Naive thymus-derived CD4-positive, alpha-beta T cell (primary cell): ENCODE measurements around the gene GCLM. TPM values are rescaled to one million over a fixed set of nuclear protein-coding genes. Genes with fewer than 3 reads are reported as not detected.
"Not testable (repeated sequence)": the region's sequence is repeated elsewhere in the genome, so short reads cannot be mapped to it uniquely, and the experiment has no call there.

Experiments used
- ATAC-seq: fragments of 150-1000 bp; cut with Tn5 transposase; 2 replicates; pipeline ENCODE4 v1.10.0; 2021; ENCODE audit warnings: mild to moderate bottlenecking, moderate library complexity
- CTCF ChIA-PET: fragments of 350-600 bp; sonication (Branson Sonifier 250); formaldehyde crosslinking; loops from one replicate; lab custom pipeline; 2021; ENCODE audit warnings: antibody characterized with exemption; lab: Charles Lee
- POLR2A ChIA-PET: fragments of 350-600 bp; sonication (Branson Sonifier 250); formaldehyde crosslinking; loops from one replicate; lab custom pipeline; 2021; ENCODE audit warnings: antibody characterized with exemption, inconsistent platforms; lab: Charles Lee
- DNase-seq, 9 donors: peaks; one replicate each; pipeline versions ENCODE4 v3.0.0 to v3.0.0-alpha.2; 2020 to 2022; ENCODE audit warnings: mixed read lengths in 1 of 9
- H3K27ac ChIP-seq: one replicate; pipeline ENCODE4 v1.7.0; 2013; ENCODE audit warnings: mild to moderate bottlenecking, low read depth, low read length, moderate library complexity
- H3K27me3 ChIP-seq, 2 donors: one replicate each; pipeline ENCODE4 v1.7.0; 2013; ENCODE audit warnings: low read length in 2 of 2, mild to moderate bottlenecking in 2 of 2, moderate library complexity in 2 of 2; ENCODE audit not compliant: control insufficient read depth in 2 of 2, insufficient read depth in 2 of 2
- H3K36me3 ChIP-seq, 3 experiments: 1 replicate in 2 of 3; 2 replicates in 1 of 3; pipeline ENCODE4 v1.7.0; 2013; ENCODE audit warnings: low read length in 3 of 3, mild to moderate bottlenecking in 3 of 3, moderate library complexity in 1 of 3; ENCODE audit not compliant: insufficient read depth in 3 of 3, control insufficient read depth in 2 of 3
- H3K4me1 ChIP-seq, 2 donors: one replicate each; pipeline ENCODE4 v1.7.0; 2013; ENCODE audit warnings: low read length in 2 of 2, mild to moderate bottlenecking in 2 of 2, moderate library complexity in 1 of 2; ENCODE audit not compliant: control insufficient read depth in 2 of 2, insufficient read depth in 2 of 2
- H3K4me3 ChIP-seq: 2 replicates; pipeline ENCODE4 v1.7.0; 2013; ENCODE audit warnings: mild to moderate bottlenecking, low read length
- H3K9me3 ChIP-seq, 3 experiments: 1 replicate in 2 of 3; 2 replicates in 1 of 3; pipeline ENCODE4 v1.7.0; 2013; ENCODE audit warnings: low read length in 3 of 3; ENCODE audit not compliant: control insufficient read depth in 2 of 3
- H3K27ac Mint-ChIP-seq, 9 donors: one replicate each; pipeline ENCODE4 v1.8.0; 2020 to 2022; ENCODE audit warnings: mixed read lengths in 9 of 9, mild to moderate bottlenecking in 8 of 9, moderate library complexity in 5 of 9, inconsistent platforms in 2 of 9
- H3K27me3 Mint-ChIP-seq, 5 donors: one replicate each; pipeline ENCODE4 v1.8.0; 2021 to 2022; ENCODE audit warnings: mixed read lengths in 5 of 5, mild to moderate bottlenecking in 1 of 5
- H3K36me3 Mint-ChIP-seq, 5 donors: one replicate each; pipeline ENCODE4 v1.8.0; 2020 to 2022; ENCODE audit warnings: mixed read lengths in 5 of 5, mild to moderate bottlenecking in 3 of 5, inconsistent platforms in 1 of 5
- H3K4me1 Mint-ChIP-seq, 7 donors: one replicate each; pipeline ENCODE4 v1.8.0; 2020 to 2022; ENCODE audit warnings: mixed read lengths in 7 of 7, mild to moderate bottlenecking in 3 of 7, inconsistent platforms in 1 of 7
- H3K4me3 Mint-ChIP-seq, 10 donors: one replicate each; pipeline ENCODE4 v1.8.0; 2020 to 2022; ENCODE audit warnings: mild to moderate bottlenecking in 10 of 10, mixed read lengths in 10 of 10, moderate library complexity in 6 of 10, inconsistent platforms in 2 of 10
- H3K9me3 Mint-ChIP-seq, 11 donors: one replicate each; pipeline ENCODE4 v1.8.0; 2020 to 2022; ENCODE audit warnings: mixed read lengths in 11 of 11, mild to moderate bottlenecking in 4 of 11, inconsistent platforms in 1 of 11, moderate library complexity in 1 of 11
- intact Hi-C, 2 donors: fragments of 100-400 bp; cut with micrococcal nuclease; formaldehyde crosslinking; loops; one replicate each; pipeline ENCODE4 v1.15.1; 2023
- polyA plus RNA-seq, 2 donors: library from polyadenylated mRNA; unstranded; fragments of 300-500 nt; fragmentation: Illumina TruSeq; gene quantifications; one replicate each; pipeline ENCODE4 v1.2.3, GENCODE V29; 2021
- total RNA-seq, 6 experiments: library from RNA in 5 of 6; stranded (reverse) in 5 of 6; gene quantifications; 1 replicate in 5 of 6; 2 replicates in 1 of 6; pipeline ENCODE4 v1.2.3 and lab custom pipeline; 2021 to 2026

The GCLM gene
- total and polyA plus RNA-seq, 7 experiments from 2014 or later = 6.4 to 23.8 (median 11.5) TPM

DNA sequence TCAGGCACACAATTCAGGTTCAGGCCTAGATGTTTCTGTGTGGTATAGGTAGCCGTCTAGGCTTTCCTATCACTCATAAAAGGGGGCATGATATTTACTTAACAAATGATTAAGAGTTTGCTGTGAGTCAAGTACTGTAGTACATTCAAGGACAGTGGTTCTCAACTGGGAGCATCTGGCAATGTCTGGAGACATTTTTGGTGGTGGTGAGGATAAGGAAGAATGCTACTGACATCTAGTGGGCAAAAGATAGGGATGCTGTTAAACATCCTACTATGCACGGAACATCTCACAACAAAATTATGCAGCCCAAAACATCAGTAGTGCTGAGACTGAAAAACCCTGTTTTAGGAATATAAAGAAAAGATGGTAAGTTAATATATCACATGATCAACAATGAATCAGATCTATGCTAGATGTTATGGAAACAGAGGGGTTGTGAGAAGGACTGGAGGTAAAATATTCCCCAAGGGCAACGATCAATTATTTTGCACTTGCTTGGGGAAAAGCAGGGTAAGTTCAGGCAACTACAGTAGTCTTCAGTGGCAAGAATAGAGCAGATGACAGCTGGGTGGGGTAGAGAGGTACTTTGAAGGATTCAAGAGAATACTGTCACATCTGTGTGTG, 35.1 kb downstream of the GCLM start:
- intact Hi-C loops = loop anchor here (1.0 to 10.0 kb wide), 7 partner anchors 27 to 1201 kb away; partner anchors contain the start of genes ALG14 (in 1 of the 2) and DR1 (in 1 of the 2)
- Histone ChIP-seq H3K36me3 (peaks cover 26 to 67% (median 36%) of the 10 kb centered on the region in 3 experiments), H3K27me3 (no peaks in the 10 kb centered on the region), H3K27ac (no peak overlapping the region), H3K4me3 (no peak overlapping the region), H3K9me3 (no peaks in the 10 kb centered on the region), H3K4me1 (peaks cover 21% of the 10 kb centered on the region in 2 donors)
- H3K4me3 Mint-ChIP-seq = peak overlapping the region in 2 of 10 donors; percentile 11 to 20
- POLR2A ChIA-PET = interaction anchor here (0.8 kb wide), 1 partner anchor 28 kb away, joined by 5 read pairs; no protein-coding TSS in a partner anchor
- peak overlapping the region in 8 of 9 donors; percentile 1 to 79 (median 26) for H3K27ac Mint-ChIP-seq
- CTCF ChIA-PET = interaction anchor here (0.7 to 1.2 kb wide), 3 partner anchors 17 to 245 kb away, joined by 3 to 4 read pairs (median 3); no protein-coding TSS in a partner anchor
- no peaks in the 10 kb centered on the region for H3K9me3 Mint-ChIP-seq
- ATAC-seq = peak; percentile 45
- peak in 5 of 9 donors; percentile 8 to 52 (median 34) for DNase-seq
- no peaks in the 10 kb centered on the region for H3K27me3 Mint-ChIP-seq
- peaks cover 29 to 55% (median 43%) of the 10 kb centered on the region in 7 donors for H3K4me1 Mint-ChIP-seq
- peaks cover 30 to 61% (median 44%) of the 10 kb centered on the region in 5 donors for H3K36me3 Mint-ChIP-seq

DNA sequence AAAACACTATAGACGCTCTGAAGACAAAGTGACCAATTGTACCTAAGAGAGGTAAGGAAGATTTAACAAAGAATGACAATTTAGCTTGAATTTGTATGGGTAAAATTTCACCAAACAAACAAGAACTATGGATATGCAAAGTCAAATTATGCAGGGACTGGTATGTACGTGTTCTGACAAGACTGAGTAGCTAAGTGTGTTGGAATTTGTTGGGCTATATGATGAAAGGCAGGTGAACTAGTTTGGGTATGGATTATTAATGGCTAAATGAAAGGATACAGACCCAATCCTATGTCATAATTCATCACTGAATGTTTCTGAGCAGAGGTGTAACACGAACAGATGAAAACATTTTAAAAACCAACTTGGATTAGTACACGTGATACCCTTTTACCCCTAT, 37.9 kb downstream of the GCLM start:
- no peak for ATAC-seq
- H3K36me3 Mint-ChIP-seq = peaks cover 28 to 62% (median 42%) of the 10 kb centered on the region in 5 donors
- H3K4me1 ChIP-seq = peaks cover 3 to 5% of the 10 kb centered on the region in 2 donors
- no peaks in the 10 kb centered on the region for H3K27me3 ChIP-seq
- ChIA-PET POLR2A (interaction anchor here (1.0 kb wide), 1 partner anchor 25 kb away, joined by 5 read pairs; no protein-coding TSS in a partner anchor), CTCF (interaction anchor here (1.1 kb wide), 1 partner anchor 242 kb away, joined by 4 read pairs; no protein-coding TSS in a partner anchor)
- intact Hi-C loops = loop anchor here (10.0 kb wide), 2 partner anchors 527 to 1203 kb away; partner anchors contain the start of genes ALG14 (in 1 of the 2) and DR1 (in 1 of the 2)
- no peak overlapping the region for H3K4me3 ChIP-seq
- no peak overlapping the region for H3K27ac ChIP-seq
- peaks cover 26 to 60% (median 36%) of the 10 kb centered on the region in 3 experiments for H3K36me3 ChIP-seq
- H3K4me1 Mint-ChIP-seq = peaks cover 13 to 27% (median 21%) of the 10 kb centered on the region in 7 donors
- DNase-seq = no peak
- peak overlapping the region in 2 of 9 donors; percentile 9 to 34 for H3K27ac Mint-ChIP-seq
- H3K9me3 ChIP-seq = no peaks in the 10 kb centered on the region
- H3K4me3 Mint-ChIP-seq = no peak overlapping the region
- H3K27me3 Mint-ChIP-seq = no peaks in the 10 kb centered on the region
- H3K9me3 Mint-ChIP-seq = no peaks in the 10 kb centered on the region

- Histone ChIP-seq H3K27ac (no peak overlapping the region), H3K4me3 (no peak overlapping the region), H3K27me3 (no peaks in the 10 kb centered on the region), H3K36me3 (peaks cover 22 to 50% (median 31%) of the 10 kb centered on the region in 3 experiments), H3K4me1 (no peaks in the 10 kb centered on the region), H3K9me3 (no peaks in the 10 kb centered on the region)
- intact Hi-C loops = loop anchor here (10.0 kb wide), 2 partner anchors 525 to 1205 kb away; partner anchors contain the start of genes ALG14 (in 1 of the 2) and DR1 (in 1 of the 2)
- Mint-ChIP-seq H3K9me3 (no peaks in the 10 kb centered on the region), H3K27ac (no peak overlapping the region), H3K36me3 (peaks cover 22 to 49% (median 38%) of the 10 kb centered on the region in 5 donors), H3K4me3 (no peak overlapping the region), H3K27me3 (no peaks in the 10 kb centered on the region), H3K4me1 (peaks cover 8 to 13% (median 9%) of the 10 kb centered on the region in 7 donors)
- CTCF ChIA-PET = no interaction called here
- DNase-seq (no peak), ATAC-seq (no peak)
- POLR2A ChIA-PET = no interaction called here
Observed at GRCh38 chr1:93869653-93870052, 39.6 kb downstream of the GCLM start.

- CTCF ChIA-PET, H3K9me3 ChIP-seq, POLR2A ChIA-PET, H3K27ac ChIP-seq, H3K9me3 Mint-ChIP-seq, H3K4me1 Mint-ChIP-seq, H3K4me3 ChIP-seq, H3K27me3 Mint-ChIP-seq, ATAC-seq, H3K27me3 ChIP-seq, H3K4me3 Mint-ChIP-seq, intact Hi-C loops, H3K4me1 ChIP-seq, DNase-seq: not testable (repeated sequence)
- peaks cover 13 to 39% (median 27%) of the 10 kb centered on the region in 3 experiments for H3K36me3 ChIP-seq
- Mint-ChIP-seq H3K36me3 (peaks cover 14 to 40% (median 31%) of the 10 kb centered on the region in 5 donors), H3K27ac (peak overlapping the region in 4 of 9 donors; percentile 20 to 53 (median 46))
Observed at GRCh38 chr1:93868492-93868891, 40.7 kb downstream of the GCLM start.

DNA sequence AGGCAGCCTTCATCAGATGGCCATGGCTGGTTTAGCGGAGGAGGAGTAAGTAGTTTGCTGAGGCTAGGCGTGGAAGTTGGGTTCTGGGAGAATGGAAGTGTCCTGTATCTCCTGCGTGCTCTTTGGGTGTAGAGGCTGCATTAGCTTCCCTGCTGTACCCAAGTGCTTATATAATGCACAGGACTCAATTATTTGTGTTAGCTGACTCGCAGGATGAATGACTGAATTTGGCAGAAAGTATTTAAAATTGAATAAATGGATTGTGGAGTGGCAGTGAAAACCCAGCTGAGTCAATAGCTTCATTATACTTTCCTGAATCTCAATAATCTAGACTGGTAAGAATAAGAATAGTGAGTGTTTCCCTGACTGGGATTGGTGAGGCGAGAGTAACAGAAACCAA, 44.0 kb downstream of the GCLM start:
- ATAC-seq (no peak), DNase-seq (no peak)
- intact Hi-C loops = no loop called here
- H3K36me3 Mint-ChIP-seq = peaks cover 4 to 24% (median 15%) of the 10 kb centered on the region in 5 donors
- Histone ChIP-seq H3K27ac (no peak overlapping the region), H3K9me3 (no peaks in the 10 kb centered on the region), H3K4me3 (no peak overlapping the region), H3K27me3 (no peaks in the 10 kb centered on the region), H3K4me1 (no peaks in the 10 kb centered on the region), H3K36me3 (peaks cover 0 to 14% (median 5%) of the 10 kb centered on the region in 3 experiments)
- H3K9me3 Mint-ChIP-seq = no peaks in the 10 kb centered on the region
- CTCF ChIA-PET = interaction anchor here (0.5 kb wide), 1 partner anchor 294 kb away, joined by 3 read pairs; no protein-coding TSS in a partner anchor
- POLR2A ChIA-PET = interaction anchor here (1.1 kb wide), 1 partner anchor 14 kb away, joined by 4 read pairs; the partner anchor contains the start of gene DNTTIP2
- H3K4me3 Mint-ChIP-seq = no peak overlapping the region
- peak overlapping the region in 4 of 9 donors; percentile 8 to 69 (median 32) for H3K27ac Mint-ChIP-seq
- H3K4me1 Mint-ChIP-seq = peaks cover 0 to 4% (median 0%) of the 10 kb centered on the region in 7 donors
- peaks cover 0 to 16% (median 0%) of the 10 kb centered on the region in 5 donors for H3K27me3 Mint-ChIP-seq

DNA sequence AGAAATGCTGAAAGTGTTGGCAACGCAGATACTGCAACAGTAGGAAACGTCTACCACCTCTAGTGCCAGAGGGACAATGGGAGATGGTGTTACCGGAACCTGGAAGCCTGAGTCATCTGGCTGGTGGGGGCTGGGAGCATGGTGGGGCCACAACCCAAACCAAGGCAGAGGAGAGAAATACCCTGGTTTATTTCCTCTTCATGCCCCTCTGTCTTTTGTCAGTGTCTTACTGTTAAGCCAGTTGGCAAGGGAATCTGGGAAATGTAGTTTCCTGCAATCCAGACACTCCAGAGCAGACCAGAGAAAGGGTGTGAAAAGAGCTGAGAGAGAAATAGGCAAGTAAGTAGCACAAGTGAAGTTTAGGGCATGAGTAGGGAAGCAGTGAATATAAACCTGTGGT, 45.1 kb downstream of the GCLM start:
- Mint-ChIP-seq H3K27me3 (peaks cover 0 to 22% (median 0%) of the 10 kb centered on the region in 5 donors), H3K27ac (peak overlapping the region in 3 of 9 donors; percentile 19 to 62 (median 56)), H3K9me3 (no peaks in the 10 kb centered on the region), H3K4me3 (no peak overlapping the region), H3K4me1 (peaks cover 0 to 4% (median 0%) of the 10 kb centered on the region in 7 donors), H3K36me3 (peaks cover 0 to 16% (median 5%) of the 10 kb centered on the region in 5 donors)
- Histone ChIP-seq H3K27ac (no peak overlapping the region), H3K4me1 (no peaks in the 10 kb centered on the region), H3K27me3 (no peaks in the 10 kb centered on the region), H3K9me3 (no peaks in the 10 kb centered on the region), H3K36me3 (peaks cover 0 to 4% (median 0%) of the 10 kb centered on the region in 3 experiments), H3K4me3 (no peak overlapping the region)
- intact Hi-C loops = no loop called here
- no peak for DNase-seq
- ATAC-seq = no peak
- POLR2A ChIA-PET = no interaction called here
- CTCF ChIA-PET = no interaction called here
